A549 (cell line): ENCODE measurements around the gene ACYP2.
"Not testable (repeated sequence)": the region's sequence is repeated elsewhere in the genome, so short reads cannot be mapped to it uniquely, and the experiment has no call there.

Experiments used
- POLR2A ChIP-seq: IDR thresholded peaks from 2 replicates; pipeline ENCODE4 v1.6.1; 2012; ENCODE audit warnings: mild to moderate bottlenecking, low read length
- RAD21 ChIP-seq, 2 experiments: fragments of >200 bp in 1 of 2; sonication (Bioruptor Twin) in 1 of 2; formaldehyde crosslinking in 1 of 2; IDR thresholded peaks in 1 of 2; conservative IDR thresholded peaks in 1 of 2; 2 replicates in 1 of 2; 3 replicates in 1 of 2; pipeline ENCODE4 v1.6.1; 2012 to 2018; ENCODE audit warnings: inconsistent platforms in 1 of 2

- TF ChIP-seq POLR2A; RAD21 (conservative IDR thresholded peaks at IDR 0.05 in 1 of 2, IDR thresholded peaks at IDR 0.05 in 1 of 2): not testable (repeated sequence)
Measured at GRCh38 chr2:54096141-54096540, 19.3 kb upstream of the ACYP2 start.
